Measurements from ENCODE around the gene DNMBP. TPM values are rescaled to one million over a fixed set of nuclear protein-coding genes. Genes with fewer than 3 reads are reported as not detected.

DNMBP gene
- total and polyA plus RNA-seq, 2 experiments from 2014 or later: 13.9 to 18.2 TPM

- Histone ChIP-seq H3K79me2 (peaks cover 95% of the 10 kb centered on the region), H3K4me1 (ENCODE audit: insufficient read depth) (peaks cover 27% of the 10 kb centered on the region), H2AFZ (no peak overlapping the region), H3K27ac (peak overlapping the region; percentile 54), H3K4me2 (peak overlapping the region; percentile 68), H3K9me2 (replicated peaks; ENCODE audit: insufficient read depth) (no peaks in the 10 kb centered on the region), H3K36me3 (replicated peaks; ENCODE audit: insufficient read depth, low read depth) (no peaks in the 10 kb centered on the region), H3K27me3 (no peaks in the 10 kb centered on the region), H4K20me1 (ENCODE audit: insufficient read depth, poor library complexity, severe bottlenecking) (peaks cover 8% of the 10 kb centered on the region), H3K4me3 (no peak overlapping the region), H3K9me3 (ENCODE audit: low read depth) (no peaks in the 10 kb centered on the region)
- DNase-seq (ENCODE audit: low spot score): peak; percentile 72
- TF ChIP-seq CTCF (IDR thresholded peaks at IDR 0.05; ENCODE audit: poor library complexity) (no peak), EZH2 (IDR thresholded peaks at IDR 0.05; ENCODE audit: borderline replicate concordance) (no peak), EZH2phosphoT487 (IDR thresholded peaks at IDR 0.05; ENCODE audit: low read depth, severe bottlenecking, unreplicated experiment) (no peak)
- WGBS (ENCODE audit: low lambda C conversion rate, missing lambda C conversion rate): 12% methylated on average over 10 of the region's 10 CpGs
Observed at GRCh38 chr10:99917963-99918825, 91.6 kb downstream of the DNMBP start.

GRCh38 chr10:99916776-99917175 lies 93.0 kb downstream of the DNMBP start:
- no peak for DNase-seq (ENCODE audit: low spot score)
- WGBS (ENCODE audit: low lambda C conversion rate, missing lambda C conversion rate): 98% methylated on average over 5 of the region's 5 CpGs
- TF ChIP-seq EZH2phosphoT487 (IDR thresholded peaks at IDR 0.05; ENCODE audit: low read depth, severe bottlenecking, unreplicated experiment) (no peak), EZH2 (IDR thresholded peaks at IDR 0.05; ENCODE audit: borderline replicate concordance) (no peak), CTCF (IDR thresholded peaks at IDR 0.05; ENCODE audit: poor library complexity) (no peak)
- H3K4me3 ChIP-seq: no peak overlapping the region
- no peaks in the 10 kb centered on the region for H3K9me2 ChIP-seq (replicated peaks; ENCODE audit: insufficient read depth)
- H3K4me1 ChIP-seq (ENCODE audit: insufficient read depth): peaks cover 27% of the 10 kb centered on the region
- no peak overlapping the region for H3K27ac ChIP-seq
- no peak overlapping the region for H3K4me2 ChIP-seq
- peaks cover 8% of the 10 kb centered on the region for H4K20me1 ChIP-seq (ENCODE audit: insufficient read depth, poor library complexity, severe bottlenecking)
- peaks cover 95% of the 10 kb centered on the region for H3K79me2 ChIP-seq
- H2AFZ ChIP-seq: no peak overlapping the region
- H3K27me3 ChIP-seq: no peaks in the 10 kb centered on the region
- H3K36me3 ChIP-seq (replicated peaks; ENCODE audit: insufficient read depth, low read depth): no peaks in the 10 kb centered on the region
- H3K9me3 ChIP-seq (ENCODE audit: low read depth): no peaks in the 10 kb centered on the region

- TF ChIP-seq EZH2 (IDR thresholded peaks at IDR 0.05; ENCODE audit: borderline replicate concordance): no peak
- TF ChIP-seq CTCF (IDR thresholded peaks at IDR 0.05; ENCODE audit: poor library complexity): no peak
- no peak for TF ChIP-seq EZH2phosphoT487 (IDR thresholded peaks at IDR 0.05; ENCODE audit: low read depth, severe bottlenecking, unreplicated experiment)
- Histone ChIP-seq H3K9me2 (replicated peaks; ENCODE audit: insufficient read depth) (no peaks in the 10 kb centered on the region), H3K9me3 (ENCODE audit: low read depth) (no peaks in the 10 kb centered on the region), H3K79me2 (peaks cover 95% of the 10 kb centered on the region), H3K4me1 (ENCODE audit: insufficient read depth) (peaks cover 20% of the 10 kb centered on the region), H3K27ac (no peak overlapping the region), H3K4me2 (no peak overlapping the region), H4K20me1 (ENCODE audit: insufficient read depth, poor library complexity, severe bottlenecking) (peaks cover 7% of the 10 kb centered on the region), H3K36me3 (replicated peaks; ENCODE audit: insufficient read depth, low read depth) (no peaks in the 10 kb centered on the region), H2AFZ (no peak overlapping the region), H3K4me3 (no peak overlapping the region), H3K27me3 (no peaks in the 10 kb centered on the region)
- WGBS (ENCODE audit: low lambda C conversion rate, missing lambda C conversion rate): 97% methylated on average over 6 of the region's 6 CpGs
- DNase-seq (ENCODE audit: low spot score): no peak
Observed at GRCh38 chr10:99915414-99915813, 94.3 kb downstream of the DNMBP start.

Measured in hepatocyte (in vitro differentiated cells).